H1 (cell line): ENCODE measurements around the gene NDUFS5. TPM values are rescaled to one million over a fixed set of nuclear protein-coding genes. Genes with fewer than 3 reads are reported as not detected.

Experiments used
- CTCF ChIA-PET: fragments of 300-600 bp; sonication (Branson Sonifier 250); formaldehyde crosslinking; loops from one replicate; lab custom pipeline; 2021; ENCODE audit not compliant: partially characterized antibody; lab: Charles Lee
- POLR2A ChIA-PET: fragments of 300-600 bp; sonication (Branson Sonifier 250); formaldehyde crosslinking; loops from one replicate; lab custom pipeline; 2021; ENCODE audit warnings: inconsistent platforms; ENCODE audit not compliant: partially characterized antibody; lab: Charles Lee
- DNase-seq, 2 experiments: peaks; one replicate each; pipeline versions ENCODE4 v3.0.0 to v3.0.0-alpha.2; 2010 to 2022; ENCODE audit warnings: low spot score in 2 of 2, low read depth in 1 of 2, mixed read lengths in 1 of 2
- FAIRE-seq: peaks from 2 replicates; lab custom pipeline; 2011; peaks lifted over from hg19 to GRCh38; lab: Jason Lieb, UNC
- H2AFZ ChIP-seq: 2 replicates; pipeline ENCODE4 v1.8.1; 2012; ENCODE audit warnings: low read length, inconsistent platforms
- H2AK5ac ChIP-seq: 2 replicates; pipeline ENCODE4 v1.6.1; 2013; ENCODE audit warnings: low read depth, low read length
- H2BK120ac ChIP-seq: replicated peaks from 2 replicates; pipeline ENCODE3; 2013; ENCODE audit warnings: low read depth, low read length, inconsistent platforms
- H2BK12ac ChIP-seq: 2 replicates; pipeline ENCODE4 v1.6.1; 2013; ENCODE audit warnings: low read depth, low read length
- H2BK15ac ChIP-seq: 2 replicates; pipeline ENCODE4 v1.6.1; 2013; ENCODE audit warnings: low read length
- H2BK20ac ChIP-seq: 2 replicates; pipeline ENCODE4 v1.6.1; 2013; ENCODE audit warnings: low read length
- H2BK5ac ChIP-seq: 2 replicates; pipeline ENCODE4 v1.6.1; 2013; ENCODE audit warnings: low read depth, low read length
- H3K14ac ChIP-seq: 2 replicates; pipeline ENCODE4 v1.6.1; 2013; ENCODE audit warnings: inconsistent platforms; ENCODE audit not compliant: insufficient read length
- H3K18ac ChIP-seq: 2 replicates; pipeline ENCODE4 v1.6.1; 2013; ENCODE audit warnings: low read length; ENCODE audit errors: extremely low read depth
- H3K23ac ChIP-seq: 2 replicates; pipeline ENCODE4 v1.6.1; 2013; ENCODE audit warnings: inconsistent platforms; ENCODE audit not compliant: insufficient read length
- H3K23me2 ChIP-seq: 2 replicates; pipeline ENCODE4 v1.6.1; 2013; ENCODE audit warnings: low read depth, low read length
- H3K27ac ChIP-seq: 2 replicates; pipeline ENCODE4 v1.6.1; 2011; ENCODE audit warnings: low read depth, low read length, inconsistent platforms
- H3K27me3 ChIP-seq, 4 experiments: replicated peaks in 1 of 4; 1 replicate in 1 of 4; 2 replicates in 3 of 4; pipeline versions ENCODE4 v1.6.1 to v1.8.1; 2011 to 2013; ENCODE audit warnings: low read length in 3 of 4, mild to moderate bottlenecking in 3 of 4, inconsistent platforms in 2 of 4, mixed read lengths in 2 of 4, moderate library complexity in 1 of 4; ENCODE audit not compliant: control insufficient read depth in 3 of 4, insufficient read depth in 3 of 4; ENCODE audit errors: extremely low read depth in 1 of 4
- H3K36me3 ChIP-seq, 4 experiments: 2 replicates each; pipeline versions ENCODE4 v1.6.1 to v1.8.1; 2011 to 2013; ENCODE audit warnings: mild to moderate bottlenecking in 4 of 4, low read length in 3 of 4, moderate library complexity in 2 of 4, control low read depth in 1 of 4, inconsistent platforms in 1 of 4; ENCODE audit not compliant: insufficient read depth in 4 of 4, control insufficient read depth in 2 of 4
- H3K4ac ChIP-seq: replicated peaks from 2 replicates; pipeline ENCODE3; 2013; ENCODE audit warnings: low read length, low read depth, mixed read lengths, inconsistent platforms; ENCODE audit not compliant: insufficient read length
- H3K4me1 ChIP-seq, 4 experiments: replicated peaks in 1 of 4; 1 replicate in 1 of 4; 2 replicates in 3 of 4; pipeline versions ENCODE4 v1.6.1 to v1.8.1; 2011 to 2013; ENCODE audit warnings: low read length in 3 of 4, inconsistent platforms in 2 of 4, mixed read lengths in 1 of 4; ENCODE audit not compliant: insufficient read depth in 4 of 4, control insufficient read depth in 3 of 4
- H3K4me2 ChIP-seq, 2 experiments: 2 replicates each; pipeline versions ENCODE4 v1.6.1 to v1.8.1; 2011 to 2013; ENCODE audit warnings: low read depth in 2 of 2, low read length in 2 of 2, control low read depth in 1 of 2, inconsistent platforms in 1 of 2, mild to moderate bottlenecking in 1 of 2; ENCODE audit not compliant: insufficient read depth in 1 of 2
- H3K4me3 ChIP-seq, 4 experiments: fragments of 200-600, 300-600 bp in 1 of 4; sonication (generic), shearing (Covaris generic), sonication (Bioruptor Twin) in 1 of 4; 2 replicates each; pipeline versions ENCODE4 v1.5.1 to v1.8.1; 2011 to 2016; ENCODE audit warnings: low read length in 4 of 4, low read depth in 3 of 4, control low read depth in 2 of 4, inconsistent platforms in 2 of 4, mild to moderate bottlenecking in 2 of 4, mixed read lengths in 1 of 4, moderate library complexity in 1 of 4; ENCODE audit not compliant: insufficient read depth in 2 of 4; ENCODE audit errors: extremely low read depth in 1 of 4
- H3K56ac ChIP-seq: replicated peaks from 2 replicates; pipeline ENCODE3; 2013; ENCODE audit warnings: low read depth, mild to moderate bottlenecking, mixed read lengths, low read length, inconsistent platforms; ENCODE audit not compliant: insufficient read length
- H3K79me1 ChIP-seq: 2 replicates; pipeline ENCODE4 v1.6.1; 2013; ENCODE audit warnings: low read depth, low read length, control low read depth
- H3K79me2 ChIP-seq, 2 experiments: 2 replicates each; pipeline versions ENCODE4 v1.6.1 to v1.8.1; 2012 to 2013; ENCODE audit warnings: low read length in 2 of 2, mild to moderate bottlenecking in 2 of 2, inconsistent platforms in 1 of 2; ENCODE audit not compliant: insufficient read depth in 2 of 2, control insufficient read depth in 1 of 2
- H3K9ac ChIP-seq, 4 experiments: replicated peaks in 1 of 4; 1 replicate in 1 of 4; 2 replicates in 3 of 4; pipeline versions ENCODE4 v1.6.1 to v1.8.1; 2011 to 2013; ENCODE audit warnings: low read depth in 3 of 4, low read length in 3 of 4, control low read depth in 2 of 4, mild to moderate bottlenecking in 2 of 4, moderate library complexity in 2 of 4, inconsistent platforms in 1 of 4; ENCODE audit errors: extremely low read depth in 1 of 4
- H3K9me3 ChIP-seq, 2 experiments: 2 replicates each; pipeline versions ENCODE4 v1.6.1 to v1.8.1; 2012 to 2013; ENCODE audit warnings: mild to moderate bottlenecking in 2 of 2, moderate library complexity in 2 of 2, control low read depth in 1 of 2, inconsistent platforms in 1 of 2, low read depth in 1 of 2, low read length in 1 of 2, mixed read lengths in 1 of 2; ENCODE audit not compliant: insufficient read depth in 2 of 2
- H4K20me1 ChIP-seq, 2 experiments: replicated peaks in 1 of 2; 2 replicates each; pipeline versions ENCODE3 to v1.8.1; 2011 to 2013; ENCODE audit warnings: inconsistent platforms in 2 of 2, low read length in 2 of 2, mild to moderate bottlenecking in 1 of 2; ENCODE audit not compliant: insufficient read depth in 2 of 2, control insufficient read depth in 1 of 2
- H4K5ac ChIP-seq: 2 replicates; pipeline ENCODE4 v1.6.1; 2013; ENCODE audit warnings: low read length, low read depth, mixed read lengths, inconsistent platforms; ENCODE audit not compliant: insufficient read length
- H4K8ac ChIP-seq: 2 replicates; pipeline ENCODE4 v1.8.0; 2013; ENCODE audit warnings: mild to moderate bottlenecking, moderate library complexity, low read length, inconsistent platforms; ENCODE audit not compliant: insufficient read depth; ENCODE audit errors: extremely low read depth
- H4K91ac ChIP-seq: replicated peaks from 2 replicates; pipeline ENCODE3; 2013; ENCODE audit warnings: low read length, mixed read lengths, inconsistent platforms; ENCODE audit not compliant: insufficient read length
- GABPA ChIP-seq: IDR thresholded peaks from 2 replicates; pipeline ENCODE4 v1.6.1; 2011; ENCODE audit warnings: mild to moderate bottlenecking, low read length, moderate library complexity, borderline replicate concordance; ENCODE audit not compliant: insufficient read depth
- POLR2AphosphoS5 ChIP-seq: IDR thresholded peaks from 2 replicates; pipeline ENCODE4 v1.6.1; 2011; ENCODE audit warnings: low read depth, low read length
- TBP ChIP-seq: IDR thresholded peaks from 2 replicates; pipeline ENCODE4 v1.6.1; 2011; ENCODE audit warnings: low read depth, low read length, improper control_type of control experiment
- WGBS, 2 experiments: shearing (Covaris generic) in 1 of 2; methylation state at CpG; one replicate each; pipeline versions ENCODE4 v1.1.6 to v1.1.7; 2013 to 2015; ENCODE audit warnings: low lambda C conversion rate in 2 of 2, mixed read lengths in 2 of 2, inconsistent platforms in 1 of 2, low coverage in 1 of 2, missing lambda C conversion rate in 1 of 2; ENCODE audit not compliant: insufficient replicate concordance in 2 of 2, insufficient coverage in 1 of 2, insufficient read length in 1 of 2; ENCODE audit errors: extremely low coverage in 1 of 2, missing lambda C conversion rate in 1 of 2; 5-methylcytosine and 5-hydroxymethylcytosine counted together
- polyA plus RNA-seq, 7 experiments: library from polyadenylated mRNA; depleted of rRNA in 3 of 7; stranded (reverse) in 5 of 7; unstranded in 2 of 7; fragments of >200 nt in 5 of 7; fragments of 200-250 nt in 2 of 7; gene quantifications; 1 replicate in 5 of 7; 2 replicates in 1 of 7; 4 replicates in 1 of 7; pipeline versions ENCODE4 v1.2.1 to v1.2.3, GENCODE V29; 2011 to 2013; ENCODE audit warnings: missing spikeins in 2 of 7, mixed read lengths in 2 of 7
- total RNA-seq: library from RNA; stranded (reverse); fragmentation: NEBNext Ultra II Directional; extraction: Animal tissue kit (Norgen Biotek cat#: 25700); gene quantifications from 2 replicates; pipeline ENCODE4 v1.2.1, GENCODE V29; 2021

The NDUFS5 gene
- total and polyA plus RNA-seq, 2 of the 8 experiments (the other 6 are each of a cell fraction or from before 2014, with no cell fraction given), result 435 to 835 TPM

GRCh38 chr1:38991638-38992411 lies 34.3 kb upstream of the NDUFS5 start:
- peak overlapping the region; percentile 90 for H2BK5ac ChIP-seq
- peaks cover 6% of the 10 kb centered on the region; the same call in 1 of the 2 replicates for H3K23me2 ChIP-seq
- H3K27ac ChIP-seq, result peak overlapping the region; percentile 95
- H3K23ac ChIP-seq, result no peak overlapping the region
- H3K56ac ChIP-seq, result peak overlapping the region; percentile 34
- peak overlapping the region; percentile 92 for H3K18ac ChIP-seq
- no peak overlapping the region for H4K91ac ChIP-seq
- FAIRE-seq (no peak), DNase-seq (no peak)
- no peak overlapping the region for H2BK20ac ChIP-seq
- no peaks in the 10 kb centered on the region for H3K79me1 ChIP-seq
- H3K79me2 ChIP-seq, result peaks cover 46 to 57% of the 10 kb centered on the region in 2 experiments
- no peak overlapping the region for H2AK5ac ChIP-seq
- H2BK120ac ChIP-seq, result no peak overlapping the region
- no peaks in the 10 kb centered on the region for H3K9me3 ChIP-seq
- peaks cover 16 to 29% of the 10 kb centered on the region in 2 experiments for H4K20me1 ChIP-seq
- H3K4me1 ChIP-seq, result peaks cover 0 to 17% (median 8%) of the 10 kb centered on the region in 4 experiments; a peak in 6 of 7 replicates
- no peaks in the 10 kb centered on the region for H3K27me3 ChIP-seq
- peak overlapping the region; percentile 97; the same call in 1 of the 2 replicates for H4K8ac ChIP-seq
- H3K4ac ChIP-seq, result no peak overlapping the region
- ChIA-PET CTCF (no interaction called here), POLR2A (interaction anchor here (0.7 to 9.1 kb wide), 15 partner anchors 9 to 995 kb away, joined by 3 to 60 read pairs (median 5); partner anchors contain the start of genes NDUFS5 and RRAGC)
- no peak overlapping the region for H2BK15ac ChIP-seq
- no peak overlapping the region for H2AFZ ChIP-seq
- peak overlapping the region; percentile 78 to 98 for H3K4me2 ChIP-seq
- peak overlapping the region; percentile 83 to 100 (median 92) for H3K4me3 ChIP-seq
- no peak overlapping the region for H3K14ac ChIP-seq
- 1% methylated on average over 22 of the region's 30 CpGs; no CpG with 5 or more reads in 1 of the 2 experiments for WGBS, 2 experiments
- H4K5ac ChIP-seq, result peak overlapping the region; percentile 77
- peak overlapping the region; percentile 72 to 98 (median 92) for H3K9ac ChIP-seq
- peaks cover 2 to 49% (median 22%) of the 10 kb centered on the region in 4 experiments; a peak in 5 of 8 replicates for H3K36me3 ChIP-seq
- TF ChIP-seq GABPA, result no peak
- no peak for TF ChIP-seq TBP
- peak; percentile 36; the same call in 1 of the 2 replicates for TF ChIP-seq POLR2AphosphoS5
- TF ChIP-seq, all 59 proteins: peak for 1
- no peak overlapping the region for H2BK12ac ChIP-seq
